ENCODE data around the gene SRP72. TPM values are rescaled to one million over a fixed set of nuclear protein-coding genes. Genes with fewer than 3 reads are reported as not detected.

Gene SRP72
- 68.8 and 72.8 TPM in 2 replicates for total RNA-seq

GRCh38 chr4:56467284-56468096 is at the start of gene SRP72:
TSS of gene SRP72 (plus strand) at chr4:56467617. CDS start at chr4:56467636, 19 bp downstream.

GRCh38 chr4:56435140-56435926 is 32.1 kb upstream of the SRP72 start, which contains the start of gene PPAT:
TSS of gene PPAT (minus strand) at chr4:56435615. CDS start at chr4:56435477, 138 bp downstream.

GRCh38 chr4:56505269-56506130 is 38.1 kb downstream of the SRP72 start, which contains the start of gene ARL9:
TSS of gene ARL9 (plus strand) at chr4:56505791. CDS start at chr4:56505863, 72 bp downstream.

Other genes starting within 250 kb of the SRP72 start
- 11.6 and 26.6 TPM in 2 replicates for gene AASDH, start 80.1 kb upstream of the SRP72 start, total RNA-seq
- gene PPAT, start 32.0 kb upstream of the SRP72 start, total RNA-seq = 26.0 and 39.6 TPM in 2 replicates
- 43.4 and 58.2 TPM in 2 replicates for gene PAICS, start 31.4 kb upstream of the SRP72 start, total RNA-seq
- 0.43 TPM in 1 of 2 replicates, not detected in the other for gene ARL9, start 38.2 kb downstream of the SRP72 start, total RNA-seq
- 19.8 and 50.3 TPM in 2 replicates for gene HOPX, start 213.7 kb downstream of the SRP72 start, total RNA-seq

Data from tracheal epithelial cell (primary cell).